Stimulated activated CD4-positive, alpha-beta T cell treated with anti-CD3 and anti-CD28 coated beads, TNF-alpha, amount 100 ng/mL, for 1 hour (primary cell): Measurements from ENCODE around the gene MISFA.
"Not testable (repeated sequence)": the region's sequence is repeated elsewhere in the genome, so short reads cannot be mapped to it uniquely, and the experiment has no call there.

Source experiments
- DNase-seq, 3 donors: peaks; one replicate each; pipeline ENCODE4 v3.0.0-alpha.2; 2020; ENCODE audit warnings: low read depth in 3 of 3, low spot score in 1 of 3

The MISFA gene

DNA sequence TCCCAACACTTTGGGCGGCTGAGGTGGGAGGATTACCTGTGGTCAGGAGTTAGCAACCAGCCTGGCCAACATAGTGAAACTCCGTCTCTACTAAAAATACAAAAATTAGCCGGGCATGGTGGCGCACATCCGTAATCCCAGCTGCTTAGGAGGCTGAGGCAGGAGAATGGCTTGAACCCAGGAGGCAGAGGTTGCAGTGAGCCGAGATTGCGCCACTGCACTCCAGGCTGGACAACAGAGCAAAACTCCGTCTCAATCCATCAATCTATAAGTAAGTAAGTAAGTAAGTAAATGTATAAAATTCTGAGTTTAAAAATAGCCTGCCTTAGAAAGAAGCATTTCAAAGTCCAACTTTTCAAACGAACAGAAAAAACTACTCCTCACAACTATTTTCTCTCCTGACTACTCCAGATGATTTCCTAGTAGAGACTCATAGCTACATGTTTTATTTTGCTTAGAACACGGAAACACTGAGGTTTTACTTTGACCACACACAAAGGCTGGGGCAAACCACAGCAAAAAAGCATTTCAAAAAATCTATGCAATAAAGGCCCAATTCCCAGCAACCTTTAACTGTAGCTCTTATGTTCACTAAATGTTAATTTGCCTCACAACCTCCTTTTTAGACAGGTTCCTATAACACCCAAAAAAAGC, 18.2 kb downstream of the MISFA start:
- no peak for DNase-seq

- no peak for DNase-seq
Observed at GRCh38 chr11:18618342-18619025, 18.9 kb downstream of the MISFA start.

- DNase-seq, result no peak
Observed at GRCh38 chr11:18623707-18624106, 24.1 kb downstream of the MISFA start.

DNA sequence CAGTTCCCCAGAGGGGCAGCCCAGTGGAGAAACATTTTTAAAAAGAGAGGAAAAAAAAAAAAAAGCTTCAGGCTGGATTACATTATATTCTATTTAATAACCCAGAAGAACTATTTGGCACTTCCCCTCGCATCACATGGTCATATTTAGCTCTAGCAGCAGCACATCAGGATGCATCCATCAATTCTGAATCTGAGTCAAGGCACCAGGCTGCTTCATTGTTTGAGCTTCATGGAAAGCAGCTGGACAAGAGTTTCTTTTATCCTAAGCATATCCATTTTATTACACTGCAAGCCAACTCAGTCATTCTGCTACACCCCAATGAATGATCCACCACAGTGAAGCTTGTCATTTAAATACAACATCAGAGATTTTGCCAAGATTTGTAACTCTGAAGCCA, 24.6 kb downstream of the MISFA start:
- no peak for DNase-seq

DNA sequence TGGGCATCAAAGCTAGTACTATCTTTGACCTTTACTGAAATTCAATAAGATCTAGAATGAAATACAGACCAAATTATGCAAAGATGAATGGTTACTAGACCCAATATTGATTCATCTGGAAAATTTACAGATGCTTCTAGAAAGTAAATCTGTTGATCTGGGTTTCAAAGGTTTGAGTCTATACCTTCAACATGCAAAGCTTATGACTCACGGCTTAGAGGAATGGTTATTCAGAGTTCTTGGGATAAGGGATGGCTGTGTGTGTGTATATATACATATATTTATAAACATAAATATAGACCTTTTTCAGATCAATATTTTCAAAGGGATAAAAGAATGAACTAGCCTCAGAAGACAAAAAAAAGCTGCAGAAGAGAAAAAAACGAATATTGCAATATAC, 33.3 kb downstream of the MISFA start:
- DNase-seq, result no peak

DNA sequence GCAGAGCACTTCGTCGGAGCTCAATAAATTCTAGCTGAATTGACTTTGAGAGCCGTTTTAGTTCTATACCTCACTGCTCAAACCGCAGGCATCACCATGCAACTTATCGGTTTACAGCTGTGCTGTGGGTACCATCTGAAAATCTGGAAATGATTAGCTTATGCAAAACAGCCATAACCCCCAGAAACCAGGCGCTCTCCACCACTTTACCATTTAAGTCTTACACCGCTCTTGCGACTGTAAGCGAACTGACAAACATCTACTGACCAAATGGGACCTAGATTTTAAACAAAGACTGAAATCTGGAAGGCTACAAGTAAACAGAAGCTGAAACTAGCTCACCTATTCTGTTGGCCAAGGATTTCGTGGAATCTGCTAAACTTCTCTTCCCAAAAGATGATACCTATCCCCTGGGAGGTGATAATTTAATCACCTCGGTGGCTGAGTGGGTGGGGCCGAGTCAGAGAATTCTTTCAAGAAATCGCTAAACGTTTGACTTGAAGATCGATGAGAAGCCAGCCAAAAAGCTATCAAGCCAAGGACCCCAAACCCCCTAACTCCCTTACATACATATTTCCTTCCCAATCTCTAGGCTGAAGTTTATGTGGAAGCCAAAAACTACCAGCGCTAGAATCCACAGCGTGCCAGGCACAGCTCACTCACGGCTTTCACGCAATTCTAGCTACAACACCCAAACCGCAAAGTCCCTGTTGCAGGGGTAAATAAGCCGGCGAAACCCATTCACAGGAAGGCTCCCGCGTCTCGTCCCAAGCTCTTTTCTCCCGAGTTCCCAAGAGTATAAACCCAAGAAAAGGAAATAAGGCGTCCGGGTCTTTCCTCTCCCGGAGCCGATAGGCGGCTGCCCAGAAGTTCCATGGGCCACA, 33.9 kb downstream of the MISFA start:
- DNase-seq, result no peak

- peak; percentile 89 to 92 (median 92) for DNase-seq
Observed at GRCh38 chr11:18634140-18635032, 34.8 kb downstream of the MISFA start, which contains the start of gene SPTY2D1. TSS of gene SPTY2D1 (minus strand) at chr11:18634342. CDS start at chr11:18634257, 85 bp downstream.

GRCh38 chr11:18641677-18642076, 42.1 kb downstream of the MISFA start:
- DNase-seq, result no peak

- DNase-seq, result not testable (repeated sequence)
Observed at GRCh38 chr11:18643034-18643433, 43.4 kb downstream of the MISFA start.

DNA sequence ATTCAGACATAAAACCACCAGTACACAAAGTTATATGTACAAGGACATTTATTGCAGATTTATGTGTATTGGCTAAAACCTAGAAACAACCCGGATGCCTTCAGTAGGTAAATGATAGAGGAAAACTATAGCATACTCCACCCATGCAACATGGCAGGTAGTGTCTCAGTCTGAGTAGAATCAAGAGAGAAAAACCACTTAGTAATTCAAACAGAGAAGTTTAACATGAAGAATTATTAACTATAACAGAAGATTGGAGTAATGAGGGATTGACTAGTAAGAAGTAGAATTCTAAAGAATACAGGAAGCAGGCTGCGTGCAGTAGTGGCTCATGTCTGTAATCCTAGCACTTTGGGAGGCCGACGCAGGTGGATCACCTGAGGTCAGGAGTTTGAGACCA, 50.8 kb downstream of the MISFA start:
- no peak for DNase-seq

GRCh38 chr11:18650859-18651557, 51.4 kb downstream of the MISFA start:
- peak in 1 of 3 donors; percentile 8 for DNase-seq
